Heart right ventricle (tissue), 16 donors: ENCODE data around the gene CCDC27. TPM values are rescaled to one million over a fixed set of nuclear protein-coding genes. Genes with fewer than 3 reads are reported as not detected.

Experiments used
- ATAC-seq, 8 donors: fragments of 200-7000 bp; cut with Tn5 transposase; one replicate each; pipeline ENCODE4 v1.9.1; 2020; ENCODE audit warnings: mild to moderate bottlenecking in 8 of 8, moderate library complexity in 8 of 8, moderate number of reproducible peaks in 1 of 8
- DNase-seq, 2 donors: peaks; one replicate each; pipeline ENCODE4 v3.0.0-alpha.2; 2020
- H3K27ac ChIP-seq, 10 donors: fragments of 200-600 bp; sonication (generic) in 2 of 10; one replicate each; pipeline versions ENCODE4 v1.5.0 to v1.8.0; 2020 to 2022; ENCODE audit warnings: mild to moderate bottlenecking in 3 of 10
- H3K27me3 ChIP-seq, 7 donors: fragments of 200-600 bp; one replicate each; pipeline ENCODE4 v1.8.0; 2021 to 2022; ENCODE audit warnings: mild to moderate bottlenecking in 2 of 7
- H3K36me3 ChIP-seq, 9 donors: fragments of 200-600 bp; sonication (generic) in 1 of 9; one replicate each; pipeline versions ENCODE4 v1.5.0 to v1.8.0; 2020 to 2022; ENCODE audit warnings: mild to moderate bottlenecking in 2 of 9
- H3K4me1 ChIP-seq, 9 donors: fragments of 200-600 bp; sonication (generic) in 1 of 9; one replicate each; pipeline versions ENCODE4 v1.5.0 to v1.8.0; 2020 to 2022; ENCODE audit warnings: mild to moderate bottlenecking in 4 of 9
- H3K4me3 ChIP-seq, 10 donors: fragments of 200-600 bp; sonication (generic) in 2 of 10; one replicate each; pipeline versions ENCODE4 v1.5.0 to v1.8.0; 2020 to 2022; ENCODE audit warnings: mild to moderate bottlenecking in 7 of 10, moderate library complexity in 2 of 10
- H3K9me3 ChIP-seq, 11 donors: fragments of 200-600 bp in 10 of 11; sonication (generic) in 2 of 11; one replicate each; pipeline versions ENCODE4 v1.5.0 to v1.8.0; 2013 to 2022; ENCODE audit warnings: mild to moderate bottlenecking in 2 of 11, control low read depth in 1 of 11, moderate library complexity in 1 of 11
- WGBS, 2 donors: extraction: QIAGEN DNeasy Blood & Tissue Kit; methylation state at CpG; one replicate each; pipeline ENCODE4 v1.1.7; 2013; ENCODE audit warnings: inconsistent platforms in 1 of 2; 5-methylcytosine and 5-hydroxymethylcytosine counted together
- intact Hi-C, 10 donors: fragments of 100-400 bp; cut with DNase I; formaldehyde crosslinking; loops; one replicate each; pipeline versions ENCODE4 v1.11.1 to v1.14.2; 2022
- polyA plus RNA-seq, 2 donors: library from polyadenylated mRNA; stranded (reverse); fragments of 200-250 nt; gene quantifications; one replicate each; pipeline ENCODE4 v1.2.3, GENCODE V29; 2013
- total RNA-seq, 10 donors: library from RNA; stranded (reverse); fragmentation: NEBNext Ultra II Directional in 3 of 10; extraction: Animal tissue kit (Norgen Biotek cat#: 25700) in 3 of 10; gene quantifications; one replicate each; pipeline versions ENCODE4 v1.2.1 to v1.2.4, GENCODE V29; 2021 to 2023
- TF ChIP-seq, protein P1 (sequence below), 9 donors: fragments of 200-600 bp; sonication (generic) in 2 of 9; IDR thresholded peaks; one replicate each; pipeline versions ENCODE4 v1.5.0 to v1.8.0; 2021 to 2022; ENCODE audit warnings: antibody characterized with exemption in 9 of 9, mild to moderate bottlenecking in 5 of 9, moderate library complexity in 1 of 9
- donor health status: Arrhythmogenic right ventricular cardiomyopathy.
- donor health status: ischemic (EF 13 %, LVEDD 7.1; RV severe dilation, severe dysfunction).
- donor health status: healthy with polysubstance abuse.
- donor health status: DM: no; HTN: yes; CAD: no.
- donor health status: DM: no; HTN: no; CAD: no.
- donor health status: ischemic (EF 25% LVEDD 6.9; RV normal size, moderate dysfunction).
- donor health status: ischemic (EF 25% LVEDD 5.7; RV mildly dilated, moderate dysfunction).
- donor health status: healthy.
- donor health status: DM: yes; HTN: yes; CAD: no.
- donor health status: Ischemic cardiomyopathy.
- donor health status: ischemic (EF 35%, LVEDD 5.7; RV mildly dilated, moderate dysfunction).
- donor health status: nonischemic (EF 11% LVEDD 7.7; RV severe dilation, severe dysfunction).
- donor health status: DM: yes; HTN: yes; CAD: no.
- donor health status: PGD.
- donor health status: ischemic (EF 29% LVEDD 5.4; RV normal size, mild dysfunction).
- donor health status: nonischemic (EF 23%, LVEDD 6.1; RV moderate dilation, normal function).

Gene CCDC27
- total and polyA plus RNA-seq, 12 donors: 0.03 TPM; not detected in 11

DNA sequence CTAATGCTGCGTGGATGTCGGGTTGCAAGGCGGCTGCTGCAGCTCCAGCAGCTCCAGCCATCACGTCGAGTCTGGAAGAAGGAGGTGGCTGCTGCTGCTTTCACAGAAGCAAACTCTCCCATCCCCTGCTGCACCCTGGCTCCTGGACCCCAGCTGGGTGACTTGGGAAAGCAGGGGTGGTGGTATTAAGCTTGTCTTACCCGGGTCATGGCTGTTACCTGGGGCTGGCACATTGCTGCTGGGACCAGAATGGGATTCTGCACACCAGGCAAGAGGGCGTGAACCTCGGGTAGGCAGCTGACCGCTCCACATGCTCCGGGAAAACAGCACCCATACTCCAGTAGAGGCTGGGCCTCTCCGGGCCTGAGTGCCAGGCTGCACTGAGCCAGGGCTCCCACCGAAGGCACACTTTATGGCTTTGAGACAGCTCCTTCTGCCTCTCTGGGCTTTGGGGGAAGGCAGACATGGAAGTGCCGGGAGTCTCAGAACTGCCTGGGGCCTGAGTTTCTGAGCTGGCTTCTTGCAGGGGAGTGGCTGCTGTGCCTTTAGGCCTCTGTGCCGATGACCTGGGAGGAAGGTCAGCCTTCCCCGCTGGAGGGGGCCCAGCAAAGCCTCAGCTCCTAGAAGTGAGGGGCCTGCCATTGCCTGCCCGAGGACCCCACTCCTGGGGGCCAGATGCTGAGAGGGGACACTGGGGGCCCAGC is 21.5 kb downstream of the CCDC27 start:
- Histone ChIP-seq H3K27ac (peak overlapping the region in 5 of 10 donors; percentile 3 to 78 (median 70)), H3K4me1 (peaks cover 22 to 57% (median 40%) of the 10 kb centered on the region in 9 donors), H3K4me3 (no peak overlapping the region), H3K27me3 (peaks cover 0 to 23% (median 4%) of the 10 kb centered on the region in 7 donors), H3K36me3 (peaks cover 0 to 13% (median 0%) of the 10 kb centered on the region in 9 donors), H3K9me3 (no peaks in the 10 kb centered on the region)
- intact Hi-C loops: no loop called here
- DNase-seq: no peak
- no peak for ATAC-seq
- WGBS, 2 donors: 79 to 84% methylated on average over 16 of the region's 16 CpGs
- TF ChIP-seq, protein P1, sequence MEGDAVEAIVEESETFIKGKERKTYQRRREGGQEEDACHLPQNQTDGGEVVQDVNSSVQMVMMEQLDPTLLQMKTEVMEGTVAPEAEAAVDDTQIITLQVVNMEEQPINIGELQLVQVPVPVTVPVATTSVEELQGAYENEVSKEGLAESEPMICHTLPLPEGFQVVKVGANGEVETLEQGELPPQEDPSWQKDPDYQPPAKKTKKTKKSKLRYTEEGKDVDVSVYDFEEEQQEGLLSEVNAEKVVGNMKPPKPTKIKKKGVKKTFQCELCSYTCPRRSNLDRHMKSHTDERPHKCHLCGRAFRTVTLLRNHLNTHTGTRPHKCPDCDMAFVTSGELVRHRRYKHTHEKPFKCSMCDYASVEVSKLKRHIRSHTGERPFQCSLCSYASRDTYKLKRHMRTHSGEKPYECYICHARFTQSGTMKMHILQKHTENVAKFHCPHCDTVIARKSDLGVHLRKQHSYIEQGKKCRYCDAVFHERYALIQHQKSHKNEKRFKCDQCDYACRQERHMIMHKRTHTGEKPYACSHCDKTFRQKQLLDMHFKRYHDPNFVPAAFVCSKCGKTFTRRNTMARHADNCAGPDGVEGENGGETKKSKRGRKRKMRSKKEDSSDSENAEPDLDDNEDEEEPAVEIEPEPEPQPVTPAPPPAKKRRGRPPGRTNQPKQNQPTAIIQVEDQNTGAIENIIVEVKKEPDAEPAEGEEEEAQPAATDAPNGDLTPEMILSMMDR (IDR thresholded peaks at IDR 0.05): no peak

DNA sequence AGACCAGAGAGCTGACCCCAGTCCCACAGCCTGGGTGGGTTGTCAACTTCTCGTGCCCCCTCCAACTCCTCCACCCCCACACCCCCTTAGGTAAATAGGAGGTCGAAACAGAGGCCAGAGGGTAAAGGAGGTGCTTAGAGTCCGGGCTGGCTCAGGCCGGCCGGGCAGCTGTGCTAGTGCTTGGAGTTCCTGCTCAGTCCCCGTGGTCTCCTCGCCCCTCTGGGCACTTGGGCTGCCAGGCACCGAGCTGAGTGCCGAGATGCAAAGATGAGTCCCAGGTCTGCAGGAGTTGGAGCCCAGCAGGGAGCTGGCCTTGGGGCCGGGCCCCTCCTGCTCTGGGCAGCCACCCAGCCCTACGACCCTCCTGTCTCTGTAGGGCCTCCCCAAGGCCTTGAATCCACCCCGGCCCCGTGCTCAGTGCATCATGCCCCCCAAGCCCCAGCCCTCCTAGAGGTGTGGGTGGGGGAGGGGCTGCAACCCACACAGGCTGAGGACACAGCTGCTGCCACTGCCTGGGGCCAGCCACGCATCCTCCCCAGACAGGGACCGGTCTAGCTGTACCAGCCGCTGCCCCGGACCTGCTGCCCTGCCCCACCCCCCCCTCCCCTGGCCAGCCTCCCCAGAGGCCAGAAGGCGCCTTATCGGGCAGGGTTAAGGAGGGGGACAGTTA is 22.2 kb downstream of the CCDC27 start:
- TF ChIP-seq, protein P1 (IDR thresholded peaks at IDR 0.05): no peak
- H3K4me3 ChIP-seq: no peak overlapping the region
- H3K27me3 ChIP-seq: peaks cover 0 to 23% (median 4%) of the 10 kb centered on the region in 7 donors
- intact Hi-C loops: no loop called here
- WGBS, 2 donors: 63 to 70% methylated on average over 19 of the region's 19 CpGs
- peaks cover 22 to 63% (median 40%) of the 10 kb centered on the region in 9 donors for H3K4me1 ChIP-seq
- H3K9me3 ChIP-seq: no peaks in the 10 kb centered on the region
- H3K27ac ChIP-seq: no peak overlapping the region
- ATAC-seq (no peak), DNase-seq (no peak)
- peaks cover 0 to 20% (median 6%) of the 10 kb centered on the region in 9 donors for H3K36me3 ChIP-seq

DNA sequence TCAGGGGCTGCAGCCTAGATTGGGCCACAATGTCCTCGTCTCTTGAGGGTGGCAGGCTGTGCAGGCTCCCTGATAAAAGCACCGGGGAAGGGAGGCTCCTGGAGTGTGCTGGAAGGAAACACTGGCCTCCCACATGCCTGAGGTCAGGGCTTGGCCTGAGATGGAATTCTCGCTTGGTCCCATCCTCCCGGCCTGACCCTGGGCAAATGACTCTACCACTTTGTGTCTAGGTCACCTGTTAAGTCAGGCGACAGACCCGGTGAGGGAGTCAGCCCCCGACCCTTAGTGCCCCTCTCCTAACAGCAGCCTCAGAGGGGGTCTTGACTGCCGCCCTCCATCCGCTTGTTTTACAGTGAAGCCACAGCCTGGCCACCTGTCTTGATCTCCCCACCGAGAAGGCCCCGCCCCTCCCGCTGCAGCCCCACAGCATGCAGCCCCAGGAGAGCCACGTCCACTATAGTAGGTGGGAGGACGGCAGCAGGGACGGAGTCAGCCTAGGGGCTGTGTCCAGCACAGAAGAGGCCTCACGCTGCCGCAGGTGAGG is 22.8 kb downstream of the CCDC27 start:
- H3K36me3 ChIP-seq: peaks cover 0 to 26% (median 12%) of the 10 kb centered on the region in 9 donors
- H3K27ac ChIP-seq: peak overlapping the region in 1 of 10 donors; percentile 19
- H3K9me3 ChIP-seq: no peaks in the 10 kb centered on the region
- H3K27me3 ChIP-seq: peaks cover 0 to 23% (median 4%) of the 10 kb centered on the region in 7 donors
- DNase-seq (no peak), ATAC-seq (peak in 3 of 8 donors; percentile 1 to 15 (median 1))
- H3K4me1 ChIP-seq: peaks cover 22 to 63% (median 40%) of the 10 kb centered on the region in 9 donors
- intact Hi-C loops: no loop called here
- no peak overlapping the region for H3K4me3 ChIP-seq
- 38% methylated on average over 17 of the region's 17 CpGs for WGBS, 2 donors
- TF ChIP-seq, protein P1 (IDR thresholded peaks at IDR 0.05): no peak

DNA sequence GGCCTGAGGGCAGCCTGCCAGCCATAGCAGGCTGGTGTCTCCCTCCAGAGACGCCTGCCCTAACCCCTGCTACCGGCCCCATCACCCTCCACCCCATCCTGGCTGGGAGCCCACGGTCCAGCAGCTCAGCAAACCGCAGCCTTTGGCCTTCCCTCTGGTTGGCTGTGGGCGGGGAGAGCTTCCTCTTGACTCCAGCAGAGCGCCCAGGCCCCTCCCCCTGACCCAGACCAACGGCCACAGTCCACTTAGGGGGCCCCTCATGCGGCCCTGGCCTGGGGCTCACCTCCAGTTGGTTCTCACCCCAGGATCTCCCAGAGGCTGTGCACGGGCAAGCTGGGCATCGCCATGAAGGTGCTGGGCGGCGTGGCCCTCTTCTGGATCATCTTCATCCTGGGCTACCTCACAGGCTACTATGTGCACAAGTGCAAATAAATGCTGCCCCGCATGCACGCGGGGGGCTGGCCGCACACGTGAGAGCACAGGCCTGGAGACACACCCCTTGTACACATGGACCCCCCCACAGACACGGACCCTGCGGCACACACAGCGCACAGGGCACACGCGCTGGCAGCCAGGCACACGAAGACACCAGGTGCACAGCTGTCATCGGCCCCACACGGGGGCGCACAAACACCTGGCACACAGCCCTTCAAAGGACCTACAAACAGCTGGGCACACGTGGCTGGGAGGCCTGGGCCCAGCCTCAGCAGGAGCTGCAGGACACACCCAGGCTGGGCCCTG is 23.4 kb downstream of the CCDC27 start:
- Histone ChIP-seq H3K4me1 (peaks cover 22 to 63% (median 40%) of the 10 kb centered on the region in 9 donors), H3K9me3 (no peaks in the 10 kb centered on the region), H3K27me3 (peaks cover 0 to 22% (median 0%) of the 10 kb centered on the region in 7 donors), H3K36me3 (peaks cover 0 to 32% (median 19%) of the 10 kb centered on the region in 9 donors), H3K4me3 (no peak overlapping the region), H3K27ac (peak overlapping the region in 1 of 10 donors; percentile 19)
- intact Hi-C loops: no loop called here
- DNase-seq (peak; percentile 46 to 54), ATAC-seq (peak in 4 of 8 donors; percentile 3 to 25 (median 8))
- 36 to 40% methylated on average over 27 of the region's 27 CpGs for WGBS, 2 donors
- TF ChIP-seq, protein P1 (IDR thresholded peaks at IDR 0.05): peak in 1 of 9 donors; percentile 31
